H7 (cell line): ENCODE results near the gene PLXNA1. TPM values are rescaled to one million over a fixed set of nuclear protein-coding genes. Genes with fewer than 3 reads are reported as not detected.

Experiments used
- DNase-seq: peaks from one replicate; pipeline ENCODE4 v3.0.0; 2012
- H3K27me3 ChIP-seq: 2 replicates; pipeline ENCODE4 v1.6.0; 2011; ENCODE audit warnings: mild to moderate bottlenecking, low read length; ENCODE audit not compliant: control insufficient read depth, insufficient read depth
- H3K36me3 ChIP-seq: replicated peaks from 2 replicates; pipeline ENCODE4 v1.5.1; 2011; ENCODE audit warnings: low read length; ENCODE audit not compliant: control insufficient read depth, insufficient read depth
- H3K4me3 ChIP-seq: 2 replicates; pipeline ENCODE4 v1.5.1; 2011; ENCODE audit warnings: low read depth, mild to moderate bottlenecking, control low read depth, low read length, moderate library complexity; ENCODE audit not compliant: insufficient read depth
- total RNA-seq: library from RNA; depleted of rRNA; stranded (reverse); fragments of >200 nt; shearing (Covaris generic); gene quantifications from 2 replicates; pipeline ENCODE4 v1.2.3, GENCODE V29; 2014; rRNA removed

PLXNA1 gene
- total RNA-seq, 1 experiment from 2014 or later = 41.9 TPM

GRCh38 chr3:127030508-127031412, 47.8 kb downstream of the PLXNA1 start:
- Histone ChIP-seq H3K36me3 (peaks cover 18% of the 10 kb centered on the region), H3K4me3 (no peak overlapping the region), H3K27me3 (no peaks in the 10 kb centered on the region)
- no peak for DNase-seq

- no peak for DNase-seq
- Histone ChIP-seq H3K27me3 (no peaks in the 10 kb centered on the region), H3K36me3 (peaks cover 18% of the 10 kb centered on the region), H3K4me3 (no peak overlapping the region)
These were observed 48.5 kb downstream of the PLXNA1 start for GRCh38 chr3:127031413-127031810.

DNA sequence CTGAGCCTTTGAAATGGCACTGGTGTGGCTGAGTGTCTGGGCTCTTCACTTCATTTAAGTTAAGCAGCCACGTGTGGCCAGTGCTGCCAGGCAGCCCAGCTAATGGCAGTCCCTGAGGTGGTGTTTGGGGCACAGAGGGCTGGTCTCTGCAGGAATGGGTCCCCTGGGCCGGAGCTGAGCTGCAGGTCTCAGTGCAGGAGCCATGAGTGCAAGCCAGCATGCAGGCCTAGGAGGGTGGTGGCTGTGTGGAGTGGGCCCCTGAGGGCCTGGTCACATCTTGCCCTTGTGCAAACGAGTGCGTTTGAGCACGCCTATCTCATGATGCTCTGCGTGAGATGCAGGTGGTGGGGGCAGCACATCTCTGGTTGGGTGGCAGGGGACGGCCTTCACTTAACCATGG, 48.9 kb downstream of the PLXNA1 start:
- no peak for DNase-seq
- H3K27me3 ChIP-seq = no peaks in the 10 kb centered on the region
- no peak overlapping the region for H3K4me3 ChIP-seq
- H3K36me3 ChIP-seq = peaks cover 14% of the 10 kb centered on the region

DNA sequence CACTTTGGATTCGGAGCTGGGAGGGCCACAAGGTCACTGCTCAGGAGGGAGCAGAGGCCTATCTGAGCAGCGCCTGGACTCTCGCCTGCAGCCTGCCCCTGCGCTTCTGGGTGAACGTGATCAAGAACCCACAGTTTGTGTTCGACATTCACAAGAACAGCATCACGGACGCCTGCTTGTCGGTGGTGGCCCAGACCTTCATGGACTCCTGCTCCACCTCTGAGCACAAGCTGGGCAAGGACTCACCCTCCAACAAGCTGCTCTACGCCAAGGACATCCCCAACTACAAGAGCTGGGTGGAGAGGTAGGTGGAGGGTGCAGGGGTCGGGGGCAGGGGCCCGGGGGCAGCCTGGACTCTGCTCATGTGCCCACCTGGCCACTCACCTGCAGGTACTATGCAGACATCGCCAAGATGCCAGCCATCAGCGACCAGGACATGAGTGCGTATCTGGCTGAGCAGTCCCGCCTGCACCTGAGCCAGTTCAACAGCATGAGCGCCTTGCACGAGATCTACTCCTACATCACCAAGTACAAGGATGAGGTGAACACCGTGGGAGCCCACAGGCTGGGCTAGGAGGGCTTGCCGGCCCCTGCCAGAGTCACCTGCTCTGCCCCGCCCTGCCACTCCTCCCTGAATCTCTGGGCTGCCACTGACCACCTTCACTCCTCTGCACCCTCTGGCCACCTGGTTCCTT, 49.5 kb downstream of the PLXNA1 start:
- H3K36me3 ChIP-seq = peaks cover 14% of the 10 kb centered on the region
- H3K4me3 ChIP-seq = no peak overlapping the region
- H3K27me3 ChIP-seq = no peaks in the 10 kb centered on the region
- no peak for DNase-seq

Other genes with a start within 250 kb of the PLXNA1 start
- not detected in 2 replicates for gene PRR23E, start 210.0 kb downstream of the PLXNA1 start, total RNA-seq